HepG2 (cell line): ENCODE measurements around the gene COG5. TPM values are rescaled to one million over a fixed set of nuclear protein-coding genes. Genes with fewer than 3 reads are reported as not detected.
A peak's percentile ranks its signal among the peaks of the same experiment; 100 is the strongest.

ENCODE experiments used
- ARID5B ChIP-seq: IDR thresholded peaks from 2 replicates; pipeline ENCODE4 v1.4.0; 2020; ENCODE audit warnings: mild to moderate bottlenecking, missing genetic modification reagents
- ATF3 ChIP-seq: sonication (generic); formaldehyde crosslinking; IDR thresholded peaks from 2 replicates; pipeline ENCODE4 v1.4.0; 2020; ENCODE audit warnings: missing genetic modification reagents
- ETV6 ChIP-seq: sonication (generic); formaldehyde crosslinking; conservative IDR thresholded peaks from 2 replicates; pipeline ENCODE4 v1.4.0; 2020; ENCODE audit warnings: missing genetic modification reagents
- FLYWCH1 ChIP-seq: sonication (generic); formaldehyde crosslinking; IDR thresholded peaks from 2 replicates; pipeline ENCODE4 v1.8.1; 2023; ENCODE audit warnings: mild to moderate bottlenecking, missing genetic modification reagents
- FOXO4 ChIP-seq: sonication (generic); formaldehyde crosslinking; conservative IDR thresholded peaks from 2 replicates; pipeline ENCODE4 v1.8.1; 2023; ENCODE audit warnings: missing genetic modification reagents
- HOXA3 ChIP-seq: sonication (generic); formaldehyde crosslinking; IDR thresholded peaks from 2 replicates; pipeline ENCODE4 v1.5.0; 2020; ENCODE audit warnings: missing genetic modification reagents
- MED13 ChIP-seq: sonication (generic); formaldehyde crosslinking; IDR thresholded peaks from 2 replicates; pipeline ENCODE4 v1.5.0; 2020; ENCODE audit warnings: missing genetic modification reagents
- MXI1 ChIP-seq: IDR thresholded peaks from 3 replicates; pipeline ENCODE4 v1.6.1; 2012; ENCODE audit warnings: low read depth, low read length, inconsistent platforms, borderline replicate concordance
- ZNF280B ChIP-seq: sonication (generic); formaldehyde crosslinking; IDR thresholded peaks from 2 replicates; pipeline ENCODE4 v1.5.0; 2020; ENCODE audit warnings: missing genetic modification reagents, mild to moderate bottlenecking, borderline replicate concordance
- ZNF350 ChIP-seq: sonication (generic); formaldehyde crosslinking; IDR thresholded peaks from 2 replicates; pipeline ENCODE4 v1.4.0; 2020; ENCODE audit warnings: mild to moderate bottlenecking, low read depth, missing genetic modification reagents, borderline replicate concordance
- ZNF574 ChIP-seq: sonication (generic); formaldehyde crosslinking; IDR thresholded peaks from 2 replicates; pipeline ENCODE4 v1.4.0; 2020; ENCODE audit warnings: missing genetic modification reagents
- ZNF7 ChIP-seq: IDR thresholded peaks from 2 replicates; pipeline ENCODE4 v1.6.1; 2016; ENCODE audit warnings: missing biosample characterization, missing genetic modification reagents
- ZNF747 ChIP-seq: sonication (generic); formaldehyde crosslinking; IDR thresholded peaks from 2 replicates; pipeline ENCODE4 v1.8.1; 2023; ENCODE audit warnings: missing genetic modification reagents, mild to moderate bottlenecking, borderline replicate concordance
- ZNF800 ChIP-seq: sonication (generic); formaldehyde crosslinking; IDR thresholded peaks from 2 replicates; pipeline ENCODE4 v1.4.0; 2020; ENCODE audit warnings: missing genetic modification reagents
- polyA plus RNA-seq, 8 experiments: library from polyadenylated mRNA; depleted of rRNA in 3 of 8; stranded (reverse) in 7 of 8; unstranded in 1 of 8; fragments of >200 nt; fragmentation: Illumina TruSeq in 4 of 8; extraction: Trizol in 4 of 8; gene quantifications; 2 replicates each; pipeline versions ENCODE4 v1.2.1 to v1.2.3, GENCODE V29; 2011 to 2016; ENCODE audit warnings: low read depth in 4 of 8, missing spikeins in 1 of 8, mixed read lengths in 1 of 8; ENCODE audit not compliant: insufficient read depth in 1 of 8
- total RNA-seq, 5 experiments: library from RNA; depleted of rRNA; stranded (reverse); fragments of >200 nt; fragmentation: Illumina TruSeq; extraction: Trizol; gene quantifications; 2 replicates each; pipeline ENCODE4 v1.2.3, GENCODE V29; 2016; ENCODE audit warnings: low read depth in 1 of 5

COG5 gene
- total and polyA plus RNA-seq, 2 of the 13 experiments (the other 11 are each of a cell fraction or from before 2014, with no cell fraction given): 20.4 to 31.3 TPM

- TF ChIP-seq MXI1: peak; percentile 57; the same call in 1 of the 3 replicates
- peak; percentile 33; the same call in 1 of the 2 replicates for TF ChIP-seq ARID5B (CRISPR knock-in tag)
- no peak for TF ChIP-seq ZNF7 (CRISPR knock-in tag)
- TF ChIP-seq ATF3 (CRISPR knock-in tag): no peak
- TF ChIP-seq ZNF350 (CRISPR knock-in tag): no peak
- no peak for TF ChIP-seq ZNF800
- no peak for TF ChIP-seq ETV6 (CRISPR knock-in tag)
- TF ChIP-seq FLYWCH1 (CRISPR knock-in tag): no peak; the same call in 1 of the 2 replicates
- peak; percentile 86 for TF ChIP-seq HOXA3
- peak; percentile 82 for TF ChIP-seq ZNF574 (CRISPR knock-in tag)
- 0 out of 2 replicates have a peak, but pooled peaks have one; percentile 3 for TF ChIP-seq FOXO4
- TF ChIP-seq MED13 (CRISPR knock-in tag): no peak
- TF ChIP-seq ZNF280B (CRISPR knock-in tag): no peak
- TF ChIP-seq ZNF747 (CRISPR knock-in tag): 0 out of 2 replicates have a peak, but pooled peaks have one; percentile 32
Observed at GRCh38 chr7:107579885-107580715, 16.4 kb upstream of the COG5 start, which contains the start of gene BCAP29 (continued).
